K562 (cell line): ENCODE data around the gene ARHGEF6. TPM values are rescaled to one million over a fixed set of nuclear protein-coding genes. Genes with fewer than 3 reads are reported as not detected.

ENCODE experiments used
- BHLHE40 ChIP-seq: IDR thresholded peaks from 2 replicates; pipeline ENCODE4 v1.6.1; 2011; ENCODE audit warnings: low read length, improper control_type of control experiment
- NCOA2 ChIP-seq, 2 experiments: fragments of 450-650 bp; IDR thresholded peaks; 2 replicates each; pipeline ENCODE4 v1.6.1; 2018; ENCODE audit warnings: mild to moderate bottlenecking in 2 of 2, moderate library complexity in 1 of 2; ENCODE audit not compliant: partially characterized antibody in 2 of 2
- NCOA6 ChIP-seq: fragments of 450-650 bp; IDR thresholded peaks from 2 replicates; pipeline ENCODE4 v1.6.1; 2017; ENCODE audit warnings: mild to moderate bottlenecking
- RBM22 ChIP-seq: fragments of 200-400 bp; formaldehyde crosslinking; IDR thresholded peaks from 2 replicates; pipeline ENCODE4 v1.6.1; 2018; ENCODE audit warnings: low read length, low read depth; ENCODE audit not compliant: poor library complexity, severe bottlenecking
- TFE3 ChIP-seq: fragments of 450-650 bp; formaldehyde crosslinking; IDR thresholded peaks from 2 replicates; pipeline ENCODE4 v1.4.0; 2020; ENCODE audit warnings: mild to moderate bottlenecking, mixed read lengths
- THRA ChIP-seq: fragments of 450-650 bp; IDR thresholded peaks from 2 replicates; pipeline ENCODE4 v1.6.1; 2017; ENCODE audit warnings: mild to moderate bottlenecking, moderate library complexity
- ZFP1 ChIP-seq: fragments of 450-650 bp; formaldehyde crosslinking; IDR thresholded peaks from 2 replicates; pipeline ENCODE4 v1.4.0; 2020; ENCODE audit warnings: mild to moderate bottlenecking, mixed read lengths
- ZNF395 ChIP-seq: fragments of 200-800 bp; sonication (Bioruptor generic); IDR thresholded peaks from 2 replicates; pipeline ENCODE4 v1.6.1; 2017; ENCODE audit warnings: missing genetic modification characterization, missing compliant biosample characterization
- ZNF639 ChIP-seq, 2 experiments: fragments of 200-800 bp in 1 of 2; sonication (Bioruptor generic) in 1 of 2; sonication (generic) in 1 of 2; formaldehyde crosslinking in 1 of 2; IDR thresholded peaks in 1 of 2; conservative IDR thresholded peaks in 1 of 2; 2 replicates each; pipeline versions ENCODE4 v1.5.0 to v1.6.1; 2016 to 2020; ENCODE audit warnings: missing compliant biosample characterization in 1 of 2, missing genetic modification characterization in 1 of 2, missing genetic modification reagents in 1 of 2
- polyA plus RNA-seq, 8 experiments: library from polyadenylated mRNA; depleted of rRNA in 4 of 8; stranded (reverse) in 5 of 8; unstranded in 3 of 8; fragments of >200 nt; fragmentation: Nextera tagmentation in 2 of 8; fragmentation: Illumina TruSeq in 1 of 8; extraction: Ambion mirVana in 2 of 8; extraction: Trizol in 1 of 8; gene quantifications; 2 replicates each; pipeline versions ENCODE4 v1.2.1 to v1.2.3, GENCODE V29; 2011 to 2014; ENCODE audit warnings: inconsistent platforms in 1 of 8, missing spikeins in 1 of 8
- total RNA-seq, 7 experiments: library from RNA; depleted of rRNA in 6 of 7; stranded (reverse); fragments of >200 nt in 6 of 7; fragmentation: Illumina TruSeq in 2 of 7; extraction: Trizol in 2 of 7; gene quantifications; 2 replicates each; pipeline versions ENCODE4 v1.2.1 to v1.2.3, GENCODE V29; 2011 to 2021; ENCODE audit warnings: low replicate concordance in 1 of 7

ARHGEF6 gene
- total and polyA plus RNA-seq, 9 of the 15 experiments (the other 6 are each of a cell fraction or from before 2014, with no cell fraction given) = 2.9 to 22.1 (median 13.3) TPM

GRCh38 chrX:136754651-136755050, 26.1 kb downstream of the ARHGEF6 start (continued):
- TF ChIP-seq ZNF395 (CRISPR knock-in tag) = no peak
- TF ChIP-seq ZFP1 (CRISPR knock-in tag) = no peak
- no peak for TF ChIP-seq THRA
- TF ChIP-seq RBM22 = no peak
- TF ChIP-seq NCOA6 = no peak
- TF ChIP-seq TFE3 = no peak
- no peak for TF ChIP-seq ZNF639 (CRISPR knock-in tag; conservative IDR thresholded peaks at IDR 0.05 in 1 of 2, IDR thresholded peaks at IDR 0.05 in 1 of 2)
- TF ChIP-seq BHLHE40 = no peak
- TF ChIP-seq NCOA2 (IDR thresholded peaks at IDR 0.05; ENCODE audit: partially characterized antibody in 2 of 2) = no peak
